GM19397 (cell line): Measurements from ENCODE around the gene POC1A.

ENCODE experiments used
- ATAC-seq: cut with Tn5 transposase; IDR thresholded peaks from one replicate; pipeline ENCODE4 v1.9.1; 2021; ENCODE audit warnings: mild to moderate bottlenecking, moderate library complexity; ENCODE audit not compliant: unreplicated experiment

The POC1A gene

DNA sequence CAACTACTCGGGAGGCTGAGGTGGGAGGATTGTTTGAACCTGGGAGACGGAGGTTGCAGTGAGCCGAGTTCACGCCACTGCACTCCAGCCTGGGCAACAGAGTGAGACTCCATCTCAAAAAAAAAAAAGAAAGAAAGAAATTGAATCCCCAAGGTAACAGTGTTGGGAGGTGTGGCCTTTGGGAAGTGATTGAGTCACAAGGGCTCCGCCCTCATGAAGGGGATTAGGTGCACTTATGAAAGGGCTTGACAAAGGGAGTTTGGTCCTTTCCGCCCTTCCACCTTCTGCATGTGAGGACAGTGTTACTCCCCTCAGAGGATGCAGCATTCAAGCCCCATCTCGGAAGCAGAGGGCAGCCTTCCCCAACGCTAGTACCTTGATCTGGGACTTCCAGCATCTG lies 21.3 kb downstream of the POC1A start:
- no peak for ATAC-seq

DNA sequence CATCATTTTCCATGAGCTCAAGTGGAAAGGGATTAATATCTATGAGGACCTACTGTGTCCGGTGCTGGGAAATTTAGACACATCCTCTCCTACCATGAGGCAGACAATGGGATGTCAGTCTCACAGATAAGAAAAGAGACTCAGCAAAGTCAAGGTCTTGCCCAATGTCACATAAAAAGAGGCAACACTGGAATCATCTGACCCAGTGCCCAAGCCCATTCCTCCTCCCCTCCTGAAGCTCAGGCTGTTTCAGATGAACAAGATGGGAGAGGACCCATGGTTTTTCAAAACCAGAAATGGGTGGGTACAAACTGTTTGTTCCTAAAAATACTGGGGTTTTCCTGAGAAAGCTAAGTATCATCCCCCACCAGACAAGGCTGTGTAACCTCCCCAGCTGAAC lies 22.2 kb downstream of the POC1A start:
- no peak for ATAC-seq

DNA sequence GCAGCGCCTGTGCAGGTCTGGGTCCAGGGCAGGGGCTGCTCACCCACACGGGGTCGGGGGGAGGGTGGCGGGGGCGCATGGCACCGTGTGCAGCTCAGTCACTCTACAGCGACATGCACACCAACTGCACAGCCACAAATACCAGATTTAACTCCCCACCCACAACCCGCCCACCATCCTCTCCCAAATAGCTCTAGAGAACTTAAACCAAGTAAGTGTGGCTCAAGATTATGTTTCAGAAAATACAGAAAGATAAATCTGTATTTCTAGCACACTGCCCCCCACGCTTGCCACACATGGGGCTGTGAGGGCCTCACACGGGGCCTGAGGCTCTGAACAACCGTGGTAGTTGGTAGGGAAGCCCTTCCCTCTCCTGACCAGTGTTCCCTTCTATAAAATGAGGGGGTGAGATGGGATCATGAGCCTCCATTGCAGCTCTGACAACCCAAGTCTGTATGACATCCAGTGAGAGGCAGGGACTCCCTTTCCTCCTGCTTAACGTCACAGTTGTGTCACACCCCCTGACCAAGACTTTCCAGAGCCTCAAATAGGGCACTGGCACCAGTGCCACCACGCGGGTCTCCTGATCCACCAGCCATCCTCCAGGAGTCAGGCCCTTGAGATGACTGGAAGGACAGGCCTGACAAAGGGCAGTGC lies 23.1 kb downstream of the POC1A start:
- ATAC-seq: no peak

DNA sequence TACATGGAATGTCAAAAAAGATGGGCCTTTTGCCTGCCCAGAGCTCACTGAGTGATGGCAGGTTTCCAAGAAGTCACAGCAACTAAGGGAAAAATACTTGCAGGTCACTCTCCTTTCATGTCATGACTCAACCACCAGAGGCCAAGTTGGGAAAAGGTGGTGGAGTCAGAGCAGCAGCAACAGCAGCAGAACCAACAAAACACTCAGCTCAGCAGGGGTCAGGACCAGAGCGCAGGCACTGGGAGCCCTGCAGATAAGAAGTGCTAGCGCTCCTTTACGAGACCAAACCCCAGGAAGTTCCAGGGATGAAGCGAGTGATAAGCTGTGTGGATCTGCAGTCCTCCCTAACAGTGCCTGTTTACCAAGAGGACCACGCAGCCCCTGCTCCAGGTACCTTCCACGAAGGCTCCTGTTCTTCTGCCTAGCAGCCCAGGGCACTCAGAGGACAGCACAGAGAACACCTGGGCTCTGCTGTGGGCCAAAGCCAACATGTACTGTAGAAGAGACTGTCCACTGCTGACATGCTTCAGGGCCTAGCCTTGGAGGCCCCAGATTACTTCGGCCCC lies 26.0 kb downstream of the POC1A start:
- no peak for ATAC-seq

DNA sequence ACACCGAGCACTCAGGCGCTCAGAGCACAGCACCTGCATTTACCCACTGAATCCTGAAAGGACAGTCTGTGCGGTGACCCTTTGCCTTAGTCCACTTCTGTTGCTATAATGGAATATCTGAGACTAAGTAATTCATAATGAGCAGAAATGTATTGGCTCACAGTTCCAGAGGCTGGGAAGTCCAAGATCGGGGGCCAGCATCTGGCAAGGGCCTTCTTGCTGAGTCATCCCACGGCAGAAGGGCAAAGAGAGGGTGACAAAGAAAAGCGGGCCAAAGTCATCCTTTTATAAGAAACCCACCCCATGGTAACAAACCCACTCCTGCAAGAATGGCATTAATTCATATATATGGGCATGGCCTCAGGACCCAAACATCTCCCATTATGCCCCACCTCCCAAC lies 27.7 kb downstream of the POC1A start:
- ATAC-seq: no peak

DNA sequence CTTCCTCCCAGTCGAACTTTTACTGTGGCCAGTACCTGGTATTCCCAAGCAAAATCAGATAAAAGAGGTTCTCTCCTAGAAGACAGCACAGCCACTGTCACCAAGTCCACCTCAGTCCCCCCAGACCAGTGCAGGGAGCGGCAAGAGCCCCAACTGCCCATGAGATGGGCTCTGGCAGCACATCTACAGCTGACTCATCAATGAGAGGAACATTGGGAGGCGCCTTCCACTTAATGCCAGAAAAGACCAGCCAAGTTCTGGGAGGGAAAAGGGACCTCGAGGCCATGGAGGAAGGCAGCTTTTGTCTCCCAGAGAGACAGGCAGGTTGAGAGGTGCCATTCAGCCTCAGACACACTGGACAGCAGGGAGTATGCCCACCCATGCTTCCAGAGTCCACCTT lies 28.2 kb downstream of the POC1A start:
- no peak for ATAC-seq

DNA sequence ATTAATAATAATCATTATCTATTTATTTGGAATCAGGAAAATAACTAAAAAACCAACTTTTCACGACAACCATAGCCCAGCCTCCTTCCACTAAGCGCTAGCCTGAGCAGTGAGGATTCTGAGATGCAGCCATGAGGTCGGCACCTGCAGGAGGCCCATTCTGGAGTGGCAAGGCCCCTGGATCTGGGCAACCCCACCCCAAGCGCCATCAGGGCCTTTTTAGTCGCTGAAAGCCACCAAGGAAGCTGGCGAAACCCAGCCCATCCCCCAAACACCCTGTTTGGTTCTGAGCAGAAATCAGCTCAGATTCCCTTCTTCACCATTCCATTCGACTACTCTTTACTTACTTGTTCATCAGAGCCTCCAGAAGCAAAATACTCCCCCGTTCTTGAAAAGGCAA lies 29.5 kb downstream of the POC1A start:
- no peak for ATAC-seq

DNA sequence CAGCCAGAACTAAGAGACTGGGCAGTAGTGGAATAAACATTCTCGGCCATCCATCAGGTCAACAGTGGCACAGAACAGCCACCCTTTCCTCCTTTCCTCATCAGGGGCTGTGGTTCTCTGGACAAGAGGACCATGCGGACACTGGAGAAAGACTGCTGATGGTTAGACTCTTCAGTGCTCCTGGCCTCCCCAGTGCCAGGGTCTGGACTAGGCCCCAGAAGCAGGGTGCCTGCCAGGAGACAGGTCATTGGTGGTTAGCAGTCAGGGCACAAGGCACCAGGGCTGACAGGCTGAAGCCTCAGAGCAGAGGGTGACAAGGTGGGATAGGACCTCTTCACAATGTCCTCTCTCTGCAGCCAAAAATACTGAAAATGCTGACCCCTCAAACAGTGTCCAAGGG lies 30.1 kb downstream of the POC1A start:
- ATAC-seq: no peak

DNA sequence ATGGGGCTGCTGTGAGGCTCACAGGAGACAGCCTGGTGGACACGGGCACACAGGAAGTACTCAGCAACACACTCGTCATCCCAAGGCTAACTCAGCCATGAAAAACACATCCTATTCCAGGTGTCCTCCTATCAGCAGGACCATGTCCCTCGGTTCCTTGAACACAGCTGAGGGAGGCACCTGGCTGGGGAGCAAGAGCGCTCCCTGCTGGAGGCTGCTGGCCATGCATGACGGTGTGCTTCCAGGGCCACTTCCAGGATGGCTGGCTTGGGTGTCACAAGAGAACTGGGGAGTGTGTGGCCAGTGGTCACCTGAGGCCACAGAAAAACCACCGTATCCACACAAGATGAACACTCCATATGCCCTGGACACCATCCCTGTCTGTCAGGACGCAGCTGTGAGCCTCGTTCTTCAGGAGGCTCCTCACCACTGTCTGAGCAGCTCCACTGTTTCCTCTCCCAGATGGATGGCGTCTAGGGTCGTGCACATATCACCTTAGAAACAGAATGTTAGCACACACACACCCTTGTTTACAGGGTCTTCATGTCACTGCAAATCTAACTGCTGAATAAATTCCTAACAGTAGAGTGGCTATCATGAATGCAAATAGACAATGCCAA lies 31.0 kb downstream of the POC1A start:
- ATAC-seq: no peak

DNA sequence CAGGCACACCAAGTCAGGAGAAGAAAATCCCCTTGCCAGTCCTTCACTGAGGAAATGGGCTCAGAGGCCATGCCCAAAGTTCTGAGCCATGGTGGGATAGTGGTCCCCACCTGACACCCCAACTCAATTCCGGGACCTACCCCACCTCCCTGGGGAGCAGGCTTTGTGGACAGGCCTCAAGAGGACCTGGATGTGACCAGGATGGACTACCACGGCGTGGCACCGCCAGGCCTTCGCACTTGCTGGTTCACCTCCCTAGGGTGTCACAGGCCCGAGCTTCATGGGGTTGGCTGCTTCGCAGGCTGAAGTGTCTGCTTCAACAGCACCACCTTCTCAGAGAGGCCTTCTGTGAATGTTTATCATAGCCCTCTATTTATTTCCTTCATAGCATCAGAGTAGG lies 31.7 kb downstream of the POC1A start:
- ATAC-seq: no peak

DNA sequence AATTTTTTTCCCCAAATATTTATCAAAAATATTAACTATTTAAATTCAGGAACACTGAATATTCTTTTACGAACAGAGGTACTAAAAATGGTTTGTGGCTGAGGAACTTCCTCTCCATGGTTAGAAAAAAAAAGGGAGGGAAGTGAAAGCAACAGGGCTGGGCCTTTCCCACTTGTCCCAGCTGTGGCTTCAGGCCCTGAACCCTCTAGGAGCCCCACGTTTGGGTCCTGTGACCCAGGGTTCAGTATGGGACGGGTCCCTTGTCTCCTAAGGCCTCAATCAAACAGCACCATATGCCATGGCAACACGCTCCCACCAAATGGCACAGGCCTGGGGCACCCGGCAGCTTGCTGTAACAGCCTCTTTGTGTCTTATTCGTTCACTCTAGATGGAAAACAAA lies 32.4 kb downstream of the POC1A start:
- ATAC-seq: no peak

DNA sequence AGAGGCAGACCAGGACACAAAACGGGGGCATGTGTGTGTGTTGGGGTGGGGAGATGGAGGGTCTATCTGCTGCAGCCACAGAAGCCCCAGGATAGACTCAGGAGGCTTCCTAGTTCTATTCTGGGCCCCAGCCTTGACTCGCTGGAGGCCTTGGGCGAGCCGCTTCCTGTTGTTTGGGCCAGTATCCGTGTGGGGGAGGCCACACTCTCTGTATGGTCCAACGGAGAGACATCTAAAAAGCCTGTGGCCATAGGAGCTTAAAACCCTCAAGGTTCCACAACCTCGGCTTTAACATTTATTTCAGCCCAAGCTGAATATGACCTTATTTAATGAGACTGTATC lies 32.8 kb downstream of the POC1A start:
- ATAC-seq: no peak

DNA sequence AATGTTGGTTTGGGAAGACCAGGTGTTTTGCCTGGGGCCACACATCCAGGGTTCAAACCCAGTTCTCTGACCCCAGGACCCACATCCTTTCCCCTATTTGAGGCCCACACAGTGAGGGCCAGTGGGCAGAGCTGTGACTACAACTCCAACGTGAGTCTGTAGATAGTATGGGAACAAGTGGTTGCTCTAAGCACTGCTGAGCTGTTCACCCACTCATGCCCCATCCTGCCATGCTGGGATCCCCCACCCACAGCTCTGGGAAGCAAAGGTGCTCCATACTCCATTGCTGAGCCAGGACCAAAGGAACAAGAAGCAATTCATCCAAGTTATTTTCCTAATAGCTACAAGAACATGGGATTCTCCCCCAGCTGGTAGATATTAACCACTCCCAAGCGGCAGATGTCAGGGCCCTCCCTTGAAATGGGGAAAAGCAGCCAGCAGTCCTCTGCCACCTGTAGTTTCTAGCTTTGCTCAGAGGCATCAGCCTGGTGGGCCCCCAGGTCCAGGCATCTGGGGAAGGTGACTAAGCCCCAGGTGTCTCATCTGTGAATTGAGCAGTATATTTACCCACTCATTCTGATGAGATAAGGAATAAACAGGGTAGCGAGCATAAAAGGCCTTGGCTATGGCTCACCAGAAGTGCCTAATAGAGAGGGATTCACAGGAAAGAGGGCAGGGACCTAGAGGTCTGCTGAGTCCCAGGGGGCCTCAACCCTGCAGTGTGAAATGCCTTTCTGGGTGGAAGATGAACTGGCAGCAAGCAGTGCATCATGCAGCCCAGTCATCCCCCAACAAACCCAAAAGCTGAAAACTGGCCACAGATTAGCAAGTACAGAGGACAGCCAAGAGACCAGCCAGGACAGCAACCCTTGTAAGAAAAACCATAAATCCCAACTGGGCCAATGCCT lies 33.4 kb downstream of the POC1A start:
- ATAC-seq: no peak

DNA sequence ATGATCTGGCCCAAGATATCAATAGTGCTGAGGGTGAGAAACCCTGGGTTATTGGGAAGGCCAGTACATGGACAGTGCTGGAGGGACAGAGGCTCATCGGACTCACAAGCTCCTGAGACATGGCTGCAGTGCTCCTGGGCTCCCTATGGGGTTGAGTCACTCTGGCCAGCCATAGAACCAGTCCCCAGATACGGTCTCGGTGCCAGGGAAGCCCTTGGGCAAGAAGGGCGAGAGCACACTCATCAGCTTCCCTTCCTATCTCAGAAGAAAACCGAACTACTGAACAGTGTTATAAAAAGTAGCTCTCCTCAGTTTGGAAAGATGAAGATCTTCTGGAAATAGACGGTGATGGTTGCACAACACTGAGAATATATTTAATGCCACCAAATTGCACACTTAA lies 34.4 kb downstream of the POC1A start:
- ATAC-seq: no peak

DNA sequence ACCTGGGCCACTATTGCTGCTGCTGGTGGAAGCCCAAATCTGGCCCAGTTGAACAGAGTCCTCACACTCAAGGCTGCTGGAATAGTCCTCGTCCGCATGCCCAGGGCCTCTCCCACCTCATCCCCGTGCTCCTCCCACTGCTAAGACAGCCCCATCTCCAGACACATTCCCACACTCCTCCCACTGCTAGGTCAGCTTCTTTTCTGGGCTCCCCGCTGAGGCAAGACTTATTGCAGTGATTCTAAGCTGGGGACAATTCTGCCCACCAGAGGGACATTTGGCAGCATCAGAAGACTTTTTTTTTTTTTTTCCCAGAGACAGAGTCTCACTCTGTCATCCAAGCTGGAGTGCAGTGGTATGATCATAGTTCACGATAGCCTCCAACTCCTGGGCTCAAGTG lies 35.1 kb downstream of the POC1A start:
- ATAC-seq: no peak

DNA sequence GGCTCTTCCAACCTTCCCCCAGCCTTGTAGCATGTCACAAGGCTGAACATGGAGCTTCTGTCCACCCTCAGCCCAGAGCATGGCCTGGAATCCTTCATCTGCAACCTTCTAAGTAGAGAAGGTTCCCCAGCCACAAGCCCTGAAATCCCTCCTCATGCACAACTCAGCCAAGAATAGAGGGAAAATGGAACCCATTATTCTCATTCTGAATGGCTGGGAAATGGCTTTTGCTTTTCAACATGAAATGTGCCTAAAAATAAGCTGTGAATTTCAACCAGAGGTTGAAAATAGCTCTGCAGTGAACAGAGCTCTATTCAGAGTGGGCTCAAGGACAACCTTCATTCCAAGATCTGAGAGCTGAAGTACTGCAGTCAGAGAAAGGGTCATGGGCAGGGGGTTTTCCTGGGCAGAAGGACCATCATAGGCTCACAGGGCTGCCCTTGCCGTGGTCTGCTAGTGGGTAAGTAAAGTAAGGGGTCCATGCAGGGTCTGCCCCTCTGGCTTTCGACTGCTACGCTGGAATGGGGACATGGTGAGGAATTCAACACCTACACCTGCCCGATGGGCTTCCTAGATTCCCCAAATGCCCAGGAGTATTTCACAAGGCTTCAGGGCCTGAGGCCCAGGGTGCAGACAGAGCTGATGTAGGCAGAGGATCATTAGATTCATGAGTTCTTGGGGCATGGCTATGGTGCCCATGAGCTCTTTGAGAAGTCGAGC lies 35.9 kb downstream of the POC1A start:
- ATAC-seq: no peak

DNA sequence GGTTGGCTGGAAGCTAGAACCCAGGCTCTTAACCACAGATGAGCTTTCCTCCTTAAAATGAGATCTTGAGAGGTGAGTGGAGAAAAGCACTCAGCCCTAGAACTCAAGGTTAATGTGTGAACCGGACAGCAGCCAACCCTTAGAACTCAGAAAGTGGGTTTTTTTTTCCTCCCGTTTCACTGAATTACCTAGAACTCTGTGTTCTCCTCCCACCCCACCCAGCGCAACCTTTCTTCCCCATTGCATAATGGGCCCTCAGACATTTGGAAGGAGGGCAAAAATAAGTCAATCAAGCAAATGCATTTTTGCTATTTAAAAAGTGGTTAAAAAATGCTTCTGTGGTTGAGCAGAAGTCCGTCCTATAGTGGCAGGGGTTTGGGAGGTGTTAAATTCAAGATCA lies 36.7 kb downstream of the POC1A start:
- no peak for ATAC-seq

DNA sequence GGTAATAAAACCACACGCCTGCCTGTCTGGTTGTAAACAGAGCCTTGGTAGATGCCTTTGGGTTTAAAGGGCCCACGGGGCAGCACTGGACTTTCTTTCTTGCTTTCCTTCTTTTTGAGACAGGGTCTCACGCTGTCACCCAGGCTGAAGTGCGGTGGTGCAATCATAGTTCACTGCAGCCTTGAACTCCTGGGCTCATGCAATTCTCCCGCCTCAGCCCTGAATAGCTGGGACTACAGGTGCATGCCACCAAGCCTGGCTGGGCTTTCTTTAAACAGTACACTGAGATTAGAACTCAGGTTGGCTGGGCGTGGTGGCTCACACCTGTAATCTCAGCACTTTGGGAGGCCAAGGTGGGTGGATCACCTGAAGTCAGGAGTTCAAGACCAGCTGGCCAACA lies 42.2 kb downstream of the POC1A start:
- ATAC-seq: no peak

DNA sequence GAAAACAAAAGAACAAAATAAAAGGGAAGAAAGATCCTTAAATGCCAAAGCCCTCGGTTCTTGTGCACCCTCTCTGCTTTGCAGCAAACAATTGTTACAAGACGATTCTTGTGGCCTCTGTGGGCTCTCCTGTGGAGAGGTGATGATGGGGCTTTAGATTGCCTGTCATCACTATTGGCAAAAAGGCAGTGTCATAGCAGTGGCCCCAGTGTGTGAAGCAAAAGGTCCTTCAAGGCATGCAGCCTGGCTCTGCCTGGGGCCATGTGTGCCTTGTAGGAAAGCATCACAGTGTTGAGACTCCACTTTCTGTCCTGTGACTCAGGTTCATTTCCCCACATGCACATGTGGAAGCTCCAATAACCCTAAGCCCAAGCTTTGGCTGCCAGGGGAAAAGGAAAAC lies 43.7 kb downstream of the POC1A start:
- ATAC-seq: no peak

DNA sequence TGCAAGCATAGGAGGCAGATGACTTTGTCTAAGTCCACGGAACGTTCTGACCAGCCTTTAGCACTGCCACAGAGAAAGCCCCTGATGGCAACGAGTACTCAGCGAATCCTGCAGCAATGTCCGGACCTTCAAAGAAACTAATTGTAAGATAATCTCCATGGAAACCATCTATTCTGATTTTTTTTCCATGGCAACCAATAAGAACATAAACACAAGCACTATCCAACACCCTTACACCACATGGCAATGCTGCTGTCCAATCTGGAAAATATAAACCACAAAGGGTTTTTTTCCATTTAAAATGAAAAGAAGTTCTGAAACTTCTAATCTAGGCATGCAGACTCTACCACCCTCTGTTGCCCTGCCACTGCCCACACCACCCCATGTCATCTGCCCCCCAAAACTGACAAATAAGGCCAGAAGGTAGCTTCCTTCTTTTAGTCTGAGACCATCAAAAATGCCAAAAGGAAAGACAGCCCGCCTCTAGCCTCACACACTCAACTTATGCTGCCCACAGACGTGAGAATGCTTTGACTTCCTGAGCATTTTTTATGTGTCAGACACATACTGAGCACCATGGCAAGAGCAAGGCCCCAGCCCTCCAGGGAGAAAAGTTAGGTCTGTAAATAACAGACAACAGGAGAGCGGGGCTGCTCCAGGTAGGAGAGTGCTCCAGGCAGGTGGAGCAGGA lies 44.5 kb downstream of the POC1A start:
- no peak for ATAC-seq
